ENCODE data around the gene TRIM29.

TRIM29 gene

GRCh38 chr11:120097721-120098385, 40.1 kb downstream of the TRIM29 start:
- DNase-seq (ENCODE audit: low read depth in 2 of 2) = no peak

- DNase-seq (ENCODE audit: low read depth in 2 of 2) = no peak
Observed at GRCh38 chr11:120096369-120097191, 41.3 kb downstream of the TRIM29 start.

- no peak for DNase-seq (ENCODE audit: low read depth in 2 of 2)
Observed at GRCh38 chr11:120095516-120095915, 42.4 kb downstream of the TRIM29 start.

- no peak for DNase-seq (ENCODE audit: low read depth in 2 of 2)
Observed at GRCh38 chr11:120091701-120092100, 46.2 kb downstream of the TRIM29 start.

- DNase-seq (ENCODE audit: low read depth in 2 of 2) = no peak
Observed at GRCh38 chr11:120091121-120091520, 46.8 kb downstream of the TRIM29 start.

GRCh38 chr11:120090411-120090810, 47.5 kb downstream of the TRIM29 start:
- DNase-seq (ENCODE audit: low read depth in 2 of 2) = no peak

- no peak for DNase-seq (ENCODE audit: low read depth in 2 of 2)
Observed at GRCh38 chr11:120089036-120090001, 48.6 kb downstream of the TRIM29 start.

GRCh38 chr11:120088056-120088455, 49.9 kb downstream of the TRIM29 start:
- DNase-seq (ENCODE audit: low read depth in 2 of 2) = no peak

- no peak for DNase-seq (ENCODE audit: low read depth in 2 of 2)
Observed at GRCh38 chr11:120086651-120087050, 51.3 kb downstream of the TRIM29 start.

- no peak for DNase-seq (ENCODE audit: low read depth in 2 of 2)
Observed at GRCh38 chr11:120079750-120080610, 57.9 kb downstream of the TRIM29 start.

- DNase-seq (ENCODE audit: low read depth in 2 of 2) = no peak
Observed at GRCh38 chr11:120078397-120078796, 59.5 kb downstream of the TRIM29 start.

- DNase-seq (ENCODE audit: low read depth in 2 of 2) = no peak
Observed at GRCh38 chr11:120074076-120074475, 63.8 kb downstream of the TRIM29 start.

GRCh38 chr11:120073196-120073595, 64.7 kb downstream of the TRIM29 start:
- DNase-seq (ENCODE audit: low read depth in 2 of 2) = no peak

GRCh38 chr11:120068114-120068573, 69.8 kb downstream of the TRIM29 start:
- peak; percentile 19 to 25 for DNase-seq (ENCODE audit: low read depth in 2 of 2)

- DNase-seq (ENCODE audit: low read depth in 2 of 2) = no peak
Observed at GRCh38 chr11:120067438-120068113, 70.3 kb downstream of the TRIM29 start.

- DNase-seq (ENCODE audit: low read depth in 2 of 2) = no peak
Observed at GRCh38 chr11:120066738-120067437, 71.0 kb downstream of the TRIM29 start.

GRCh38 chr11:120065876-120066275, 72.0 kb downstream of the TRIM29 start:
- DNase-seq (ENCODE audit: low read depth in 2 of 2) = no peak

- DNase-seq (ENCODE audit: low read depth in 2 of 2) = no peak
Observed at GRCh38 chr11:120065176-120065575, 72.7 kb downstream of the TRIM29 start.

GRCh38 chr11:120064341-120064740, 73.6 kb downstream of the TRIM29 start:
- DNase-seq (ENCODE audit: low read depth in 2 of 2) = no peak

Data from fibroblast of skin of left quadriceps (primary cell).